ENCODE measurements around the gene KCND3.

KCND3 gene

DNA sequence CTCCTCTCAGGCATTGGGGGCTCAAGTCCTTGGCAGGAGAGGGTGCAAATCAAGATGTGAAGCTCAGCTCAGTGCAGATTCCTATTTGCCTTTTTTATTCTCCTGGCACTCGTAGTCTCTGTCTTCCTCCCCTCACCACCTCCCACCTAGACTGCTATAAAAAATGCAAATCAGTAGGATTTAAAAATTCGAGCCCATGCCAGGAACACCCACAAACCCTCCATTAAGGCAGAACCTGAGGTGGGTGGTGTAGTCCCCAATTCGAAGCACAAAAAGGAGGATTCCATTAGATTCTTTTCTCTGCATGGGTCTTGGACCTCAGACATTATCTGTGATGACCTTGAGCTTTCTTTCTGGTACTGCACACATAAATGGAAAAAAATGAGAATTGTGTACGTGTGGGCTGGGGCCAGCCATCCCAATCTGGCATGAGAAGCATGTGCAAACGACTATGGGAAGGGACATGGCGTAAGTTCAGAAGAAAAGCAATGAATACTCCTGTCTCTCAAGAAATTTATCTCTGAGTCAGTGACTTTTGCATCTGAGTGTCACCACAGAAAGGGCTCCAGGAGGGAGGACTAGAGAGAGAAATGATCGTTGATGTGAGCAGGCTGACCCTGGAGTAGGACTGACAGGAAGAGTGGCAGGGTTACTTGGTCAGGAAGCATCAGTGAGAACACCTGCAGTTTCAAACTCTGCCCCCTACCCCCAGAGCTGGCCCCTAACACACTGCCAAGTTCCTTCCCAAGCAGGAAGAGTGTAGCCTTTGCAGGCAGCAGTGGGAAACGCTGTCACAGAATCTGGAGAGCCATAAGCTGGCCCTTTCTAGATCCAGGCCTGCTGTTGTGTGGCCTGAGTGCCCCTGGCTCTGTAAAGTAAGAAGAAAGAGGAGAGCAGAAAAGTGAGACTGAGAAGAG lies 252.0 kb downstream of the KCND3 start:
- no peaks in the 10 kb centered on the region for H4K20me1 ChIP-seq (ENCODE audit: insufficient read depth, low read length, poor library complexity, severe bottlenecking)
- H3K9me2 ChIP-seq (replicated peaks; ENCODE audit: low read depth, low read length): no peaks in the 10 kb centered on the region
- TF ChIP-seq CTCF (conservative IDR thresholded peaks at IDR 0.05; ENCODE audit: low read length) (no peak), EZH2phosphoT487 (IDR thresholded peaks at IDR 0.05; ENCODE audit: borderline replicate concordance) (no peak)
- H3K4me2 ChIP-seq (ENCODE audit: low read depth, low read length, poor library complexity, severe bottlenecking): peak overlapping the region; percentile 94
- H3K27me3 ChIP-seq (ENCODE audit: insufficient read depth, low read length, poor library complexity, severe bottlenecking): no peaks in the 10 kb centered on the region
- no peaks in the 10 kb centered on the region for H3F3A ChIP-seq (ENCODE audit: low read depth)
- no peaks in the 10 kb centered on the region for H3K79me2 ChIP-seq (ENCODE audit: insufficient read depth, low read length)
- peaks cover 30% of the 10 kb centered on the region for H3K4me1 ChIP-seq (ENCODE audit: insufficient read depth, low read length, poor library complexity, severe bottlenecking)
- peak overlapping the region; percentile 95 for H2AFZ ChIP-seq (ENCODE audit: low read length)
- no peaks in the 10 kb centered on the region for H3K36me3 ChIP-seq (ENCODE audit: insufficient read depth, low read length)
- no peaks in the 10 kb centered on the region for H3K9me3 ChIP-seq (ENCODE audit: insufficient read depth, low read depth, low read length)
- peak overlapping the region; percentile 90 for H3K9ac ChIP-seq (ENCODE audit: low read depth, low read length, poor library complexity, severe bottlenecking)
- peak overlapping the region; percentile 81 for H3K4me3 ChIP-seq (ENCODE audit: low read length, poor library complexity, severe bottlenecking)

DNA sequence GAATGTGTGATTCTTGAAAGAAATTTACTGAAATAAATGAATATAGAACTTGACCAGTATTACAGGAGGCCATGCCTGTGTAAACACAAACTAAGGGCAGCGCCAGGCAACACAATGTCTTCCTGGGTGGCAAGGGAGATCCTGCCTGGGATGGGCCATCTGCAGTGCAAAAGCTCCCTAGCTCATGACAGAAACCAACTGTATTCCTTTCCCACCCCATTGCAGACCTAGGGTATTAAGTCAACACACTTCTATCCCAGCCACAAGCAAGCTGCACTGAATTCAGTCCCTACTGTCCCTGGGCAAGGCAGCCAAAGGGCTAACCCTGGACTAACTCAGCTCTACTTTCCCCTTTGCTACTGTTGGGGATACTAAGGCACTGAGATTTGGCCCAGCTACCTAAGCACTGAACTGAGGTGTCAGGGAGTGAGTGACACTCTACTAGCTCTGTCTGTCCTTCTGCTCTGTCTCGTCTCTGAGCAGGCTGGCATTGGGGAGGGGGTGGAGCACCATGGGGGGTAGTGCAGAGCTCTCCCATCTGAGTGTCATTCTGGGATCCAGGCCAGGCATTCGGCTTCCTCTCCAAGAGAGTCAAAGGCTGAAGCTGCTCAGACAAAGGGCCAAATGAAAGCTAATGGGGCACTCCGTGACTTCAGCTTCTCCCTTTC lies 252.8 kb downstream of the KCND3 start:
- peak overlapping the region; percentile 90 for H3K9ac ChIP-seq (ENCODE audit: low read depth, low read length, poor library complexity, severe bottlenecking)

More for the DNA sequence above, 252.8 kb downstream of the KCND3 start:
- TF ChIP-seq EZH2phosphoT487 (IDR thresholded peaks at IDR 0.05; ENCODE audit: borderline replicate concordance) (no peak), CTCF (conservative IDR thresholded peaks at IDR 0.05; ENCODE audit: low read length) (no peak)
- no peak overlapping the region for H2AFZ ChIP-seq (ENCODE audit: low read length)
- peak overlapping the region; percentile 94 for H3K4me2 ChIP-seq (ENCODE audit: low read depth, low read length, poor library complexity, severe bottlenecking)
- no peaks in the 10 kb centered on the region for H3K36me3 ChIP-seq (ENCODE audit: insufficient read depth, low read length)
- H3F3A ChIP-seq (ENCODE audit: low read depth): no peaks in the 10 kb centered on the region
- no peaks in the 10 kb centered on the region for H4K20me1 ChIP-seq (ENCODE audit: insufficient read depth, low read length, poor library complexity, severe bottlenecking)
- no peaks in the 10 kb centered on the region for H3K9me3 ChIP-seq (ENCODE audit: insufficient read depth, low read depth, low read length)
- peaks cover 30% of the 10 kb centered on the region for H3K4me1 ChIP-seq (ENCODE audit: insufficient read depth, low read length, poor library complexity, severe bottlenecking)
- H3K27me3 ChIP-seq (ENCODE audit: insufficient read depth, low read length, poor library complexity, severe bottlenecking): no peaks in the 10 kb centered on the region
- no peak overlapping the region for H3K4me3 ChIP-seq (ENCODE audit: low read length, poor library complexity, severe bottlenecking)
- no peaks in the 10 kb centered on the region for H3K79me2 ChIP-seq (ENCODE audit: insufficient read depth, low read length)
- no peaks in the 10 kb centered on the region for H3K9me2 ChIP-seq (replicated peaks; ENCODE audit: low read depth, low read length)
